ENCODE results near the gene NMT1. TPM values are rescaled to one million over a fixed set of nuclear protein-coding genes. Genes with fewer than 3 reads are reported as not detected.

Gene NMT1
- total RNA-seq, result 100 to 1,000 TPM in 3 of 5 donors, 10 to 100 TPM in 2; 79.5 to 139 (median 125) TPM
- total RNA-seq (2013), result 74.6 TPM
- 58.6 to 259 (median 123) reads per million in 29 experiments for total RNA-seq

DNA sequence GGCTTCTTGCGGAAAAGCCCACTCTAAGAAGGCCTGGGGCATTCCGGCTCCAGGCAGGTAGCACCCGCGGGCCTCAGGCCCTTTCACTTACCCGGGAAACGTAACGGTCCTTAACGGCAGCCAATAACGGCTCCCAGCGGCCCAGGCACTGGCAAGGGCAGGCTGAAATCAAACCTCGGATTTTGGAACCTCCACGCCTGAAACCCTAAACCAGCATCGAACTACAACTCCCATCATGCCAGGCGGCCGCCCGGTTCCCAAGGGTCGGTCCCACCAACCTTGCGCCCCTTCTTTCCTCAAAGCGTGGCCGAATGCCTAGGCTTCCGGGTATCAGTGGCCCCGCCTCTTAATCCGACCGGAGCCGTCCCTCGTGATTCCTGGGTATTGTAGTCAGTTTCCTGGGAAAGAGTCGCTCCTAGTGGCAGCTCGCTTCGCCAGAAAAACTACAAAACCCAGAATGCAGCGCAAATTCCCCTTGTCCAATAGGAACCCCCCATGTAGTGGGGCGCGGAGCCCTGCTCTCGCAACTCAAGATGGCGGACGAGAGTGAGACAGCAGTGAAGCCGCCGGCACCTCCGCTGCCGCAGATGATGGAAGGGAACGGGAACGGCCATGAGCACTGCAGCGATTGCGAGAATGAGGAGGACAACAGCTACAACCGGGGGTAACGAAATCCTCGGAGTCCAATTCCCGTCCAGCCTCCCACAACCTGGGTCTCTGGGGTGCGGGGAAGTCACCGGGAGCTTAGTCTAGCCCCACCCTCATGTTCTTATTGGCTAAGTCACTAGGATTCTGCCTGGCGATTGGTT, at the start of gene NMT1:
Gene NMT1 (plus strand): TSS at position 521 of the 809 bp plus-strand sequence. CDS start 13 bp downstream, at position 534.
- peak; percentile 88 to 94 (median 92) for ATAC-seq (replicated peaks in 1 of 4)
- ChIA-PET CTCF (interaction anchor here in 1 of 2 donors (0.6 to 1.3 kb wide), 4 partner anchors 38 to 90 kb away, joined by 3 to 12 read pairs (median 5); partner anchors contain the start of gene ACBD4), POLR2A (interaction anchor here in 1 of 2 donors (0.6 to 1.3 kb wide), 3 partner anchors 15 to 894 kb away, joined by 3 to 7 read pairs (median 5); partner anchors contain the start of gene HEXIM1)
- Mint-ChIP-seq H3K27me3 (no peaks in the 10 kb centered on the region), H3K27ac (peak within 1 kb of the TSS; percentile 100), H3K4me3 (peak within 1 kb of the TSS; percentile 85 to 100 (median 97)), H3K4me1 (peaks cover 33 to 62% (median 57%) of the 10 kb centered on the region in 3 donors), H3K36me3 (no peaks in the 10 kb centered on the region), H3K9me3 (no peaks in the 10 kb centered on the region)
- Histone ChIP-seq H3K27ac (ENCODE audit: low read length) (peak within 1 kb of the TSS; percentile 81), H3K4me3 (ENCODE audit: control insufficient read depth in 1 of 2, extremely low read depth in 1 of 2, low read length in 1 of 2) (peak within 1 kb of the TSS; percentile 93 to 98), H3K27me3 (replicated peaks in 1 of 2; ENCODE audit: control insufficient read depth in 2 of 2, extremely low read depth in 1 of 2, insufficient read depth in 2 of 2, low read length in 1 of 2) (peaks cover 0 to 3% of the 10 kb centered on the region in 2 experiments), H3K4me1 (ENCODE audit: control insufficient read depth in 1 of 2, extremely low read depth in 1 of 2, insufficient read depth in 2 of 2, low read length in 2 of 2) (peaks cover 14 to 41% of the 10 kb centered on the region in 2 experiments), H3K36me3 (ENCODE audit: control insufficient read depth in 2 of 2, extremely low read depth in 1 of 2, insufficient read depth in 1 of 2, low read length in 1 of 2) (peaks cover under 1 to 6% of the 10 kb centered on the region in 2 donors), H3K9me3 (no peaks in the 10 kb centered on the region)
- peak; percentile 86 to 98 (median 93) for DNase-seq
- 0% methylated on average over 32 of the region's 50 CpGs for WGBS (ENCODE audit: insufficient coverage)

DNA sequence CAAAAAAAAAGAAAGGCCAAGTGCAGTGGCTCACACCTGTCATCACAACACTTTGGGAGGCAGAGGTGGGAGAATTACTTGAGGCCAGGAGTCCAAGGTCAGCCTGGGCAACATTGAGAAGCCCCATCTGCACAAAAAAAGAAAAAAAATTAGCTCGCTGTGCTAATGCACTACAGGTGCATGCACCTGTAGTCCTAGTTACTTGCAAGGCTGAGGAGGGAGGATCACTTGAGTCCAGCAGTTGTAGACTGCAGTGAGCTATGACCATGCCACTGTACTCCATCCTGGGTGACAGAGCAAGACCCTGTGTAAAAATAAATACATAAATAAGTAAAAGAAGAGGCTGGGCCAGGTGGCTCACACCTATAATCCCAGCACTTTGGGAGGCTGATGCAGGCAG, 49.4 kb upstream of the NMT1 start:
- no peaks in the 10 kb centered on the region for H3K9me3 ChIP-seq
- Mint-ChIP-seq H3K27me3 (peaks cover 6 to 35% of the 10 kb centered on the region in 2 donors), H3K9me3 (no peaks in the 10 kb centered on the region), H3K4me1 (no peaks in the 10 kb centered on the region), H3K36me3 (no peaks in the 10 kb centered on the region), H3K27ac (no peak overlapping the region), H3K4me3 (no peak overlapping the region)
- no peaks in the 10 kb centered on the region for H3K4me1 ChIP-seq (ENCODE audit: control insufficient read depth in 1 of 2, extremely low read depth in 1 of 2, insufficient read depth in 2 of 2, low read length in 2 of 2)
- H3K27me3 ChIP-seq (replicated peaks in 1 of 2; ENCODE audit: control insufficient read depth in 2 of 2, extremely low read depth in 1 of 2, insufficient read depth in 2 of 2, low read length in 1 of 2), result peaks cover 0 to 34% of the 10 kb centered on the region in 2 experiments
- CTCF ChIA-PET, result no interaction called here
- H3K36me3 ChIP-seq (ENCODE audit: control insufficient read depth in 2 of 2, extremely low read depth in 1 of 2, insufficient read depth in 1 of 2, low read length in 1 of 2), result no peaks in the 10 kb centered on the region
- H3K4me3 ChIP-seq (ENCODE audit: control insufficient read depth in 1 of 2, extremely low read depth in 1 of 2, low read length in 1 of 2), result no peak overlapping the region
- POLR2A ChIA-PET, result no interaction called here
- ATAC-seq (replicated peaks in 1 of 4) (no peak), DNase-seq (no peak)
- no CpG with 5 or more reads among the region's 1 CpG for WGBS (ENCODE audit: insufficient coverage)
- no peak overlapping the region for H3K27ac ChIP-seq (ENCODE audit: low read length)

DNA sequence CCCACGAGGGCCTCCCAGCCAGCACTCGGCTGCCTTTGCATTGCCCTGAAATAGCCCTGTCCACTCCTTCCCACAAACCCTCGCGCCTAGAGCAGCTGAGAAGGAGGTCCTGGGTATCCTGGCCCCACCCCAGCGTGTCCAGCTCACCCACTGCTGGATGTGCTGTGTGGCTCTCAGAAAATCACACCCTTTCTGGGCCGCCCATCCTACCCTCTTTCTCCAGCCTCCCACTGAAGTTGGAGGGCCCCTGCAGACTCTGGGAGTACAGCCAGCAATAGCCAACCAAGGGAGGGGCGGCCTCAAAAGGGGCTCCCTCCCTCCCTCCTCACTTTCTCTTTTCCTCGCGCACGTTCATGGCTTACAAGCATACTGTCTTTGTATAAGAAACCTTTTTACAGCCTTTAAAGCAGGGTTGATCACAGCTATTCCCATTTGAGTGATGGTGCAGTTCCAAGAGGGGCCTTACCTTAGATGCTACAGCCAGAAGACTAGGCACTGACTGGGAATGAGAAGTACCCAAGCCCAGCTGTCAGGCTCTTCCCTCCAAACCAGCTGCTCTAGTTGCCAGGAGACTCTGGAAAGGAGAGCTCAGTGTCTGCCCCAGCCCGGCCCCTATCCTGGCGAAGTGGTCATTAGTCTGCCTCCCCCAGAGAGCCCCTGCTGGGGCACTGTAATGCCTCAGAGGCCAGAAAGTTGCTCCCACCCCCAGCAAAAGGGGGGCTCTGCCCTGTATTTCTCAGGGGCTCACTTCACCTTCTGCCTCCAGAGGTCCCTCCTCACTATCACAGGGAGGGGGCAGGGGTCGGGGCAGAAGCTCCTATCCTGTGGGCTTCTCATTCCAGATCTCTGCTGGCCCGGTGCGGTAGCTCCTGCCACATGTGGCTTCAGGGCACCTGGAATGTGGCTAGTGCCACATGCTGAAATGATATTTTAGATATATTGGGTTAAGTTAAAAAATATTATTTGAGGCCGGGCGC, 47.8 kb upstream of the NMT1 start:
- ATAC-seq (replicated peaks in 1 of 4), result no peak
- H3K4me1 Mint-ChIP-seq, result peaks cover 0 to 2% (median 0%) of the 10 kb centered on the region in 3 donors
- no peaks in the 10 kb centered on the region for H3K9me3 ChIP-seq
- ChIA-PET POLR2A (interaction anchor here in 1 of 2 donors (0.6 kb wide), 1 partner anchor 83 kb away, joined by 3 read pairs; no protein-coding TSS in a partner anchor), CTCF (no interaction called here)
- no peak for DNase-seq
- no peaks in the 10 kb centered on the region for H3K36me3 Mint-ChIP-seq
- no peaks in the 10 kb centered on the region for H3K9me3 Mint-ChIP-seq
- H3K36me3 ChIP-seq (ENCODE audit: control insufficient read depth in 2 of 2, extremely low read depth in 1 of 2, insufficient read depth in 1 of 2, low read length in 1 of 2), result no peaks in the 10 kb centered on the region
- H3K27me3 Mint-ChIP-seq, result peaks cover 13 to 29% of the 10 kb centered on the region in 2 donors
- no peak overlapping the region for H3K4me3 Mint-ChIP-seq
- 82% methylated on average over 8 of the region's 17 CpGs for WGBS (ENCODE audit: insufficient coverage)
- H3K4me3 ChIP-seq (ENCODE audit: control insufficient read depth in 1 of 2, extremely low read depth in 1 of 2, low read length in 1 of 2), result no peak overlapping the region
- H3K27me3 ChIP-seq (replicated peaks in 1 of 2; ENCODE audit: control insufficient read depth in 2 of 2, extremely low read depth in 1 of 2, insufficient read depth in 2 of 2, low read length in 1 of 2), result peaks cover 0 to 37% of the 10 kb centered on the region in 2 experiments
- peaks cover 0 to under 1% of the 10 kb centered on the region in 2 experiments for H3K4me1 ChIP-seq (ENCODE audit: control insufficient read depth in 1 of 2, extremely low read depth in 1 of 2, insufficient read depth in 2 of 2, low read length in 2 of 2)
- H3K27ac ChIP-seq (ENCODE audit: low read length), result no peak overlapping the region
- no peak overlapping the region for H3K27ac Mint-ChIP-seq

DNA sequence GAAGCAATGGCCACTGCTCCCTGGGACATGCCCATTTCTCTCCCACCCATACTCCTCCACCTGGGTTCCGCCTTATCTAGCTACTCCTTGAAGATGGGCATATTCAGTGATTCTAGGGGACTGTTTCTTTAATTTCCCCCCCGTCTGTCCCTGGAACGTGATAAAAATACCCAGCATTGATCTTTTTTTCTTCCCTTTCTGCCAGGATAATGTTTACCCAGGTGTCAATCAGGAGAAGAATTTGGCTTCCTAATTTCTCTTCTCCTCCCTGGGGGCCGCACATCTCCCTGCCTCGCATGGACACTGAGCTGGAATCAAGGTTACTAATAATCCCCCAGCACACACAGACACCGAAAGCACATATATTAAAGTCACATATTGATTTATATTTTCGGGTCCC, 44.9 kb upstream of the NMT1 start:
- Histone ChIP-seq H3K27ac (ENCODE audit: low read length) (no peak overlapping the region), H3K9me3 (no peaks in the 10 kb centered on the region), H3K4me1 (ENCODE audit: control insufficient read depth in 1 of 2, extremely low read depth in 1 of 2, insufficient read depth in 2 of 2, low read length in 2 of 2) (peaks cover 0 to 21% of the 10 kb centered on the region in 2 experiments), H3K36me3 (ENCODE audit: control insufficient read depth in 2 of 2, extremely low read depth in 1 of 2, insufficient read depth in 1 of 2, low read length in 1 of 2) (no peaks in the 10 kb centered on the region), H3K4me3 (ENCODE audit: control insufficient read depth in 1 of 2, extremely low read depth in 1 of 2, low read length in 1 of 2) (no peak overlapping the region), H3K27me3 (replicated peaks in 1 of 2; ENCODE audit: control insufficient read depth in 2 of 2, extremely low read depth in 1 of 2, insufficient read depth in 2 of 2, low read length in 1 of 2) (peaks cover 4 to 57% of the 10 kb centered on the region in 2 experiments)
- H3K4me3 Mint-ChIP-seq, result no peak overlapping the region
- peaks cover 34 to 37% of the 10 kb centered on the region in 2 donors for H3K27me3 Mint-ChIP-seq
- peaks cover 16 to 25% (median 18%) of the 10 kb centered on the region in 3 donors for H3K4me1 Mint-ChIP-seq
- ATAC-seq (replicated peaks in 1 of 4) (no peak), DNase-seq (no peak)
- no peaks in the 10 kb centered on the region for H3K36me3 Mint-ChIP-seq
- no peaks in the 10 kb centered on the region for H3K9me3 Mint-ChIP-seq
- CTCF ChIA-PET, result no interaction called here
- no peak overlapping the region for H3K27ac Mint-ChIP-seq
- POLR2A ChIA-PET, result no interaction called here
- WGBS (ENCODE audit: insufficient coverage), result 77% methylated on average over 3 of the region's 7 CpGs

DNA sequence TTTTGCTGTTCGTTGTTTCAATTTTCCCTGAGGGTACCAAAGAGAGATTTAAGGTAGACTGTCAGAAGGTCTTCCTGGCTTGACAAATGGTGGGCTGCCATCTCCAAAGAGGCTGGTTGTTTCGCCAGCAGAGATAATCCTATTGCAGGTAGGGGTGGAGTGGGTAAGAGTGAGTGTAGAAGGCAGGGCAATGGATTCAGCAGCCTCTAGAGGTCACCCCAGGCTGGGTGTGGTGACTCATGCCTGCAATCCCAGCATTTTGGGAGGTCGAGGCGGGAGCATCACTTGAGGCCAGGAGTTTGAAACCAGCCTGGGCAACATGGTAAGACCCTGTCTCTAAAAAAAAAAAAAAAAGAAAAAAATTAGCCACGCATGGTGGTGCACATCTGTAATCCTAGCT, 44.3 kb upstream of the NMT1 start:
- Histone ChIP-seq H3K9me3 (no peaks in the 10 kb centered on the region), H3K4me3 (ENCODE audit: control insufficient read depth in 1 of 2, extremely low read depth in 1 of 2, low read length in 1 of 2) (no peak overlapping the region), H3K36me3 (ENCODE audit: control insufficient read depth in 2 of 2, extremely low read depth in 1 of 2, insufficient read depth in 1 of 2, low read length in 1 of 2) (no peaks in the 10 kb centered on the region), H3K4me1 (ENCODE audit: control insufficient read depth in 1 of 2, extremely low read depth in 1 of 2, insufficient read depth in 2 of 2, low read length in 2 of 2) (peaks cover 3 to 27% of the 10 kb centered on the region in 2 experiments), H3K27me3 (replicated peaks in 1 of 2; ENCODE audit: control insufficient read depth in 2 of 2, extremely low read depth in 1 of 2, insufficient read depth in 2 of 2, low read length in 1 of 2) (peaks cover 7 to 63% of the 10 kb centered on the region in 2 experiments), H3K27ac (ENCODE audit: low read length) (no peak overlapping the region)
- no peak for DNase-seq
- WGBS (ENCODE audit: insufficient coverage), result 81% methylated on average over 5 of the region's 5 CpGs
- peaks cover 20 to 30% (median 24%) of the 10 kb centered on the region in 3 donors for H3K4me1 Mint-ChIP-seq
- ChIA-PET POLR2A (no interaction called here), CTCF (no interaction called here)
- H3K9me3 Mint-ChIP-seq, result no peaks in the 10 kb centered on the region
- ATAC-seq (replicated peaks in 1 of 4), result no peak
- H3K36me3 Mint-ChIP-seq, result no peaks in the 10 kb centered on the region
- H3K27me3 Mint-ChIP-seq, result peaks cover 37 to 42% of the 10 kb centered on the region in 2 donors
- H3K27ac Mint-ChIP-seq, result no peak overlapping the region
- no peak overlapping the region for H3K4me3 Mint-ChIP-seq

DNA sequence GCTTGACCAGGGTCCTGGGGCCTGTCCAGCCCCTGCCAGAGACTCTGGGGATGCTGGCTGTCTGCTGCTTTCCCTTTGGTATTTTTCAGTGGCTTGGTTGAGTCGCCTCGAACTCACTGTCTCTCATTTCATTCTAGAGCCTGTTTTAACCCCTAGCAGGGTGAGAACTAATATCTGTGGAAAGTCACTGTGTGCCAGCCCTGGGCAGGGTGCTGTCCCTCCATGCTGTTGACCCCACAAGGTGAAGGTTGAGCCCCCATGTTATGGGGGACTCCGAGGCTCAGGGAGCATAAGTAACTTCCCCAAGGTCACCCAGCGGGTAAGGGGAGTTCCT, 42.6 kb upstream of the NMT1 start:
- peaks cover 3 to 33% of the 10 kb centered on the region in 2 experiments for H3K4me1 ChIP-seq (ENCODE audit: control insufficient read depth in 1 of 2, extremely low read depth in 1 of 2, insufficient read depth in 2 of 2, low read length in 2 of 2)
- H3K27ac ChIP-seq (ENCODE audit: low read length), result no peak overlapping the region
- peak overlapping the region; percentile 35 to 58 for H3K4me3 ChIP-seq (ENCODE audit: control insufficient read depth in 1 of 2, extremely low read depth in 1 of 2, low read length in 1 of 2)
- ChIA-PET POLR2A (interaction anchor here in 1 of 2 donors (0.6 kb wide), 1 partner anchor 15 kb away, joined by 3 read pairs; no protein-coding TSS in a partner anchor), CTCF (no interaction called here)
- Mint-ChIP-seq H3K27me3 (peaks cover 37 to 42% of the 10 kb centered on the region in 2 donors), H3K9me3 (no peaks in the 10 kb centered on the region), H3K36me3 (no peaks in the 10 kb centered on the region), H3K4me3 (peak overlapping the region; percentile 76 to 90 (median 80)), H3K27ac (no peak overlapping the region), H3K4me1 (peaks cover 20 to 30% (median 24%) of the 10 kb centered on the region in 3 donors)
- no peak for ATAC-seq (replicated peaks in 1 of 4)
- no peaks in the 10 kb centered on the region for H3K9me3 ChIP-seq
- peaks cover 7 to 64% of the 10 kb centered on the region in 2 experiments for H3K27me3 ChIP-seq (replicated peaks in 1 of 2; ENCODE audit: control insufficient read depth in 2 of 2, extremely low read depth in 1 of 2, insufficient read depth in 2 of 2, low read length in 1 of 2)
- DNase-seq, result no peak
- peaks cover 0 to under 1% of the 10 kb centered on the region in 2 donors for H3K36me3 ChIP-seq (ENCODE audit: control insufficient read depth in 2 of 2, extremely low read depth in 1 of 2, insufficient read depth in 1 of 2, low read length in 1 of 2)
- WGBS (ENCODE audit: insufficient coverage), result 55% methylated on average over 4 of the region's 4 CpGs
